Cardiac muscle cell (in vitro differentiated cells and primary cell): Measurements from ENCODE around the gene SYDE1. TPM values are rescaled to one million over a fixed set of nuclear protein-coding genes. Genes with fewer than 3 reads are reported as not detected.

Source experiments
- DNase-seq, 2 donors: peaks; one replicate each; pipeline versions ENCODE4 v3.0.0 to v3.0.0-alpha.2; 2010 to 2017; ENCODE audit warnings: low read depth in 1 of 2, low spot score in 1 of 2
- H3K27ac ChIP-seq: fragments of 200-600 bp; sonication (generic); 2 replicates; pipeline ENCODE4 v1.5.1; 2016
- H3K27me3 ChIP-seq: fragments of 200-600 bp; sonication (generic); 2 replicates; pipeline ENCODE4 v1.6.0; 2016; ENCODE audit warnings: control low read depth
- H3K36me3 ChIP-seq: fragments of 200-600 bp; sonication (generic); 2 replicates; pipeline ENCODE4 v1.5.1; 2016; ENCODE audit warnings: control low read depth
- H3K4me1 ChIP-seq: fragments of 200-600 bp; sonication (generic); 2 replicates; pipeline ENCODE4 v1.8.1; 2017; ENCODE audit warnings: low read depth, mild to moderate bottlenecking, mixed run types
- H3K4me3 ChIP-seq: fragments of 200-600 bp; sonication (generic); 2 replicates; pipeline ENCODE4 v1.5.1; 2016; ENCODE audit warnings: mild to moderate bottlenecking
- H3K9me3 ChIP-seq: fragments of 200-600 bp; sonication (generic); 2 replicates; pipeline ENCODE4 v1.5.1; 2017; ENCODE audit warnings: low read depth, mild to moderate bottlenecking, control low read depth
- polyA plus RNA-seq: library from polyadenylated mRNA; unstranded; fragments of >200 nt; fragmentation: Nextera tagmentation; extraction: Ambion mirVana; gene quantifications from 2 replicates; pipeline ENCODE4 v1.2.1, GENCODE V29; 2016
- total RNA-seq: library from RNA; depleted of rRNA; stranded (reverse); fragments of >200 nt; gene quantifications from 2 replicates; pipeline ENCODE4 v1.2.3, GENCODE V29; 2016
- TF ChIP-seq, protein P1 (sequence below): IDR thresholded peaks from 2 replicates; pipeline ENCODE4 v1.5.1; 2012; ENCODE audit warnings: low read depth, mild to moderate bottlenecking, low read length

Gene SYDE1
- total and polyA plus RNA-seq, 2 experiments from 2014 or later = 13.2 to 48.3 TPM

DNA sequence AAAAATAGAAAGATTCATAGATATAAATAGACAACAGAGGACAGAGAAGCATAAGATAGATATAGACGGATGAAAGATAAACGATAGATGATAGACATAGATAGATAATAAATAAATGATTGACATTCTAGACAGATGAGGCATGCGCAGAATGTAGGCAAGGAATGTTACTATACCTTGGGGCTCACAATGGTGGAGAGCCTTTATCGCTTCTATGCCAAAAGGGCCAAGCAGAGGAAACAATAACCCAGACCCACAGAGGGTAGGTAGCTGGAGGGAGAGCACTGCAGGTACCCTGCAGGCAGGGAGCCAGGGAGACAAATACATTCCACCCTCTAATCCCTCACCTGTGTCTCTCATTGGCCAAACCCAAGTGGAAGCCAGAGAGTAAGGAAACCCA, 49.2 kb downstream of the SYDE1 start:
- Histone ChIP-seq H3K4me3 (no peak overlapping the region), H3K4me1 (no peaks in the 10 kb centered on the region), H3K27me3 (no peaks in the 10 kb centered on the region), H3K36me3 (no peaks in the 10 kb centered on the region), H3K9me3 (no peaks in the 10 kb centered on the region), H3K27ac (no peak overlapping the region)
- DNase-seq = no peak
- TF ChIP-seq, protein P1, sequence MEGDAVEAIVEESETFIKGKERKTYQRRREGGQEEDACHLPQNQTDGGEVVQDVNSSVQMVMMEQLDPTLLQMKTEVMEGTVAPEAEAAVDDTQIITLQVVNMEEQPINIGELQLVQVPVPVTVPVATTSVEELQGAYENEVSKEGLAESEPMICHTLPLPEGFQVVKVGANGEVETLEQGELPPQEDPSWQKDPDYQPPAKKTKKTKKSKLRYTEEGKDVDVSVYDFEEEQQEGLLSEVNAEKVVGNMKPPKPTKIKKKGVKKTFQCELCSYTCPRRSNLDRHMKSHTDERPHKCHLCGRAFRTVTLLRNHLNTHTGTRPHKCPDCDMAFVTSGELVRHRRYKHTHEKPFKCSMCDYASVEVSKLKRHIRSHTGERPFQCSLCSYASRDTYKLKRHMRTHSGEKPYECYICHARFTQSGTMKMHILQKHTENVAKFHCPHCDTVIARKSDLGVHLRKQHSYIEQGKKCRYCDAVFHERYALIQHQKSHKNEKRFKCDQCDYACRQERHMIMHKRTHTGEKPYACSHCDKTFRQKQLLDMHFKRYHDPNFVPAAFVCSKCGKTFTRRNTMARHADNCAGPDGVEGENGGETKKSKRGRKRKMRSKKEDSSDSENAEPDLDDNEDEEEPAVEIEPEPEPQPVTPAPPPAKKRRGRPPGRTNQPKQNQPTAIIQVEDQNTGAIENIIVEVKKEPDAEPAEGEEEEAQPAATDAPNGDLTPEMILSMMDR = no peak

DNA sequence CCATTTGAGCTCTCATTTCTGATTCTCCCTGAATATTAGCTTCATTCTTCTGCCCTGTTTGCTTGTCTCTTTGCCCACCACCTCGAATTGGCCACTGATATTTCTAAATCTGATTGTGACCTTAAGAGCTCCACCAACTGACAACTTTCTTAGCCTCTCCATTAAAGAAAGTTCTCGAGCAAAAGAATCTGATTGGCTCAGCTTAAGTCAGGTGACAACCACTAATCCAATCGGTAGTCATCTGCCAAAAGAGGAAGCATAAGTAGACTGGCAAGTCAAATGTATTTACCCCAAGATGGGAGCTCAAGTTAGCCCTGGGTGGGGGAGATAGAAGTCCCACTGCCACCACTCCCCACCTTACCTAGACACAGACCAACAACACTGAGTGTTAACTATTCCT, 52.0 kb downstream of the SYDE1 start:
- no peak for DNase-seq
- Histone ChIP-seq H3K36me3 (peaks cover 16% of the 10 kb centered on the region), H3K9me3 (no peaks in the 10 kb centered on the region), H3K4me1 (no peaks in the 10 kb centered on the region), H3K27me3 (no peaks in the 10 kb centered on the region), H3K4me3 (no peak overlapping the region), H3K27ac (no peak overlapping the region)
- TF ChIP-seq, protein P1 = no peak

GRCh38 chr19:15161028-15161984, 54.1 kb downstream of the SYDE1 start:
- Histone ChIP-seq H3K9me3 (no peaks in the 10 kb centered on the region), H3K27ac (no peak overlapping the region), H3K4me3 (no peak overlapping the region), H3K36me3 (peaks cover 24% of the 10 kb centered on the region), H3K27me3 (no peaks in the 10 kb centered on the region), H3K4me1 (no peaks in the 10 kb centered on the region)
- no peak for DNase-seq
- TF ChIP-seq, protein P1 = peak; percentile 36

Other genes with a start within 250 kb of the SYDE1 start
- gene OR7A17, start 221.3 kb upstream of the SYDE1 start, total RNA-seq = not detected in 2 replicates
- gene OR7A17, start 221.3 kb upstream of the SYDE1 start, polyA plus RNA-seq = not detected in 2 replicates
- not detected in 2 replicates for gene OR7C2, start 165.9 kb upstream of the SYDE1 start, total RNA-seq
- gene OR7C2, start 165.9 kb upstream of the SYDE1 start, polyA plus RNA-seq = not detected in 2 replicates
- 0.63 and 1.4 TPM in 2 replicates for gene SLC1A6, start 127.5 kb upstream of the SYDE1 start, total RNA-seq
- 0.86 and 1.3 TPM in 2 replicates for gene SLC1A6, start 127.5 kb upstream of the SYDE1 start, polyA plus RNA-seq
- not detected in 2 replicates for gene CASP14, start 57.9 kb upstream of the SYDE1 start, total RNA-seq
- gene CASP14, start 57.9 kb upstream of the SYDE1 start, polyA plus RNA-seq = not detected in 2 replicates
- gene OR1I1, start 25.2 kb upstream of the SYDE1 start, total RNA-seq = not detected in 2 replicates
- gene OR1I1, start 25.2 kb upstream of the SYDE1 start, polyA plus RNA-seq = not detected in 2 replicates
- 27.2 and 40.4 TPM in 2 replicates for gene NOTCH3, start 93.6 kb downstream of the SYDE1 start, total RNA-seq
- gene NOTCH3, start 93.6 kb downstream of the SYDE1 start, polyA plus RNA-seq = 19.9 and 28.5 TPM in 2 replicates
- gene EPHX3, start 125.0 kb downstream of the SYDE1 start, total RNA-seq = 0.70 and 1.9 TPM in 2 replicates
- gene EPHX3, start 125.0 kb downstream of the SYDE1 start, polyA plus RNA-seq = 4.0 and 4.6 TPM in 2 replicates
- gene BRD4, start 225.1 kb downstream of the SYDE1 start, total RNA-seq = 25.9 and 42.5 TPM in 2 replicates
- gene BRD4, start 225.1 kb downstream of the SYDE1 start, polyA plus RNA-seq = 86.1 and 109 TPM in 2 replicates